Mesothelial cell of epicardium (in vitro differentiated cells): Measurements from ENCODE around the gene TAS1R2. TPM values are rescaled to one million over a fixed set of nuclear protein-coding genes. Genes with fewer than 3 reads are reported as not detected.

Source experiments
- DNase-seq, 2 experiments: peaks; one replicate each; pipeline ENCODE4 v3.0.0; 2021; ENCODE audit warnings: low spot score in 2 of 2; ENCODE audit not compliant: unreplicated experiment in 2 of 2
- H3K27ac Mint-ChIP-seq: 2 replicates; pipeline ENCODE4 v1.8.0; 2021; ENCODE audit warnings: mixed read lengths
- H3K27me3 Mint-ChIP-seq: 2 replicates; pipeline ENCODE4 v1.8.0; 2021; ENCODE audit warnings: low read depth, mixed read lengths
- H3K36me3 Mint-ChIP-seq: 2 replicates; pipeline ENCODE4 v1.8.0; 2021; ENCODE audit warnings: mixed read lengths
- H3K4me1 Mint-ChIP-seq: 2 replicates; pipeline ENCODE4 v1.8.0; 2021; ENCODE audit warnings: mixed read lengths
- H3K4me3 Mint-ChIP-seq: 2 replicates; pipeline ENCODE4 v1.8.0; 2021; ENCODE audit warnings: mild to moderate bottlenecking, moderate library complexity, mixed read lengths
- H3K9me3 Mint-ChIP-seq: 2 replicates; pipeline ENCODE4 v1.8.0; 2021; ENCODE audit warnings: mixed read lengths
- total RNA-seq: library from RNA; stranded (reverse); gene quantifications from 3 replicates; pipeline ENCODE4 v1.2.1, GENCODE V29; 2021
- TF ChIP-seq, protein P1 (sequence below): fragments of 200-600 bp; sonication (generic); IDR thresholded peaks from one replicate; pipeline ENCODE4 v1.5.0; 2021; ENCODE audit warnings: antibody characterized with exemption; ENCODE audit not compliant: unreplicated experiment

TAS1R2 gene
- total RNA-seq, 1 donor from 2014 or later: not detected

GRCh38 chr1:18901952-18902522, 42.6 kb upstream of the TAS1R2 start:
- H3K36me3 Mint-ChIP-seq: no peaks in the 10 kb centered on the region
- H3K4me1 Mint-ChIP-seq: peaks cover 17% of the 10 kb centered on the region
- H3K27ac Mint-ChIP-seq: peak overlapping the region; percentile 98
- no peaks in the 10 kb centered on the region for H3K9me3 Mint-ChIP-seq
- no peaks in the 10 kb centered on the region for H3K27me3 Mint-ChIP-seq
- DNase-seq: no peak
- TF ChIP-seq, protein P1, sequence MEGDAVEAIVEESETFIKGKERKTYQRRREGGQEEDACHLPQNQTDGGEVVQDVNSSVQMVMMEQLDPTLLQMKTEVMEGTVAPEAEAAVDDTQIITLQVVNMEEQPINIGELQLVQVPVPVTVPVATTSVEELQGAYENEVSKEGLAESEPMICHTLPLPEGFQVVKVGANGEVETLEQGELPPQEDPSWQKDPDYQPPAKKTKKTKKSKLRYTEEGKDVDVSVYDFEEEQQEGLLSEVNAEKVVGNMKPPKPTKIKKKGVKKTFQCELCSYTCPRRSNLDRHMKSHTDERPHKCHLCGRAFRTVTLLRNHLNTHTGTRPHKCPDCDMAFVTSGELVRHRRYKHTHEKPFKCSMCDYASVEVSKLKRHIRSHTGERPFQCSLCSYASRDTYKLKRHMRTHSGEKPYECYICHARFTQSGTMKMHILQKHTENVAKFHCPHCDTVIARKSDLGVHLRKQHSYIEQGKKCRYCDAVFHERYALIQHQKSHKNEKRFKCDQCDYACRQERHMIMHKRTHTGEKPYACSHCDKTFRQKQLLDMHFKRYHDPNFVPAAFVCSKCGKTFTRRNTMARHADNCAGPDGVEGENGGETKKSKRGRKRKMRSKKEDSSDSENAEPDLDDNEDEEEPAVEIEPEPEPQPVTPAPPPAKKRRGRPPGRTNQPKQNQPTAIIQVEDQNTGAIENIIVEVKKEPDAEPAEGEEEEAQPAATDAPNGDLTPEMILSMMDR: no peak
- peak overlapping the region; percentile 97 for H3K4me3 Mint-ChIP-seq

DNA sequence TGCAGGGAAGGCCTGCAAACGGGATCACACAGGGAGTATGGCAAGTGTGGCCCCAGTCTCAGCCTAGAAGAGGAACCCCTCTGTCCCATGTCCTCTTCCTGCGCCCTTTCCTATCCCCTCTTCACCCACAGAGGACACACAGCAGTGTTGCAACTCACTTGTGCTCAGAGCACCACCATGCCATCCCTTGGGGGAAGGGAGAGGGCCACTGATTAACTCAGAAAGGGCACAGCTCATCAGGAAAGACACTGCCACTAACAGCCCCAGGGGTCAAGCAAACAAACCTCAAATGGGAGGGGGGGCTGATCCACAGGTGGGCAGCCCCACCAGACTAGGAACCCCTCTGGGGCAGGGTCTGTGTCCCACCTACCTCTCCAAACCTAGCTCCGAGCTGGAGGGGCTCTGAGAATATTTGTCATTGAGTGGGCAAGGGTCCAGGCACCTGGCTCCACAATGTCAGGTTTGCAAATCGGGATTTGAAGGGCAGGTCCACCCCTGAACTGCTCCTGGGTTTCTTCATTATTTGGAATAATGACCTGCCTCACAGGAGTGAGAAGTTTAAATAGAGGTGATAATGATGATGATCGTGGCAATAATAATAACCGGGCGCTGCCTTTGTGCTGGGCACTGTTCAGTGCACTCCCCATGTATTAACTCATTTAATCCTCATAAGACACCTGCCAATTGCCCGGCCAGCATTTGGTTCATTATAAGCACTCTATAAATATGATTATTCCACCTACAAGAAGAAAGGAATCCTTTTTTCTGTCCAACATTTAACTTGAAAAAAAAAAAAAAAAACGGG, 41.9 kb upstream of the TAS1R2 start:
- TF ChIP-seq, protein P1: no peak
- peak overlapping the region; percentile 98 for H3K27ac Mint-ChIP-seq
- H3K4me1 Mint-ChIP-seq: peaks cover 17% of the 10 kb centered on the region
- H3K4me3 Mint-ChIP-seq: peak overlapping the region; percentile 97
- H3K36me3 Mint-ChIP-seq: no peaks in the 10 kb centered on the region
- H3K9me3 Mint-ChIP-seq: no peaks in the 10 kb centered on the region
- H3K27me3 Mint-ChIP-seq: no peaks in the 10 kb centered on the region
- no peak for DNase-seq

- no peak for DNase-seq
- Mint-ChIP-seq H3K4me1 (peaks cover 17% of the 10 kb centered on the region), H3K27me3 (no peaks in the 10 kb centered on the region), H3K27ac (no peak overlapping the region), H3K4me3 (no peak overlapping the region), H3K36me3 (no peaks in the 10 kb centered on the region), H3K9me3 (no peaks in the 10 kb centered on the region)
- TF ChIP-seq, protein P1: no peak
These were observed 40.9 kb upstream of the TAS1R2 start for GRCh38 chr1:18900303-18900841.

- Mint-ChIP-seq H3K4me3 (no peak overlapping the region), H3K27me3 (no peaks in the 10 kb centered on the region), H3K27ac (no peak overlapping the region), H3K4me1 (peaks cover 20% of the 10 kb centered on the region), H3K36me3 (no peaks in the 10 kb centered on the region), H3K9me3 (no peaks in the 10 kb centered on the region)
- TF ChIP-seq, protein P1: no peak
- DNase-seq: no peak
These were observed 40.0 kb upstream of the TAS1R2 start for GRCh38 chr1:18899363-18900049.

DNA sequence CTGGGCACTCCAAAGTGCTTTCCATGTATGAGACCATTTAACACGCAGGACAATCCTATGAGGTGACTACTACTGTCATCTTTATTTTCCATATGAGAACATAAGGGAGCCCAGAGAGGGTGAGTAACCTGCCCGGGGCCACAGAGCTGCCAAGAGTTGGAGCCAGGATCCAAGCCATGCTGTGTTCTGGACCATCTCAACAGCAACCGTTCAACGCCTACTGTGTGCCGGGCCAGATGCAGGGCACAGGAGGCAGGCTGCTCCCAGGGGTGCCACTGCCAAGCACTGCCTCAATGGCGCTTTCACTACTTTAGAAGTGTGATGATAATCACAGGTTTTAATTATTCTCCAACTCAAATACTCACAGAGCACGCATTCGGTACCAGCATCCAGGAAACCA, 39.1 kb upstream of the TAS1R2 start:
- Mint-ChIP-seq H3K27me3 (no peaks in the 10 kb centered on the region), H3K4me1 (peaks cover 15% of the 10 kb centered on the region), H3K36me3 (no peaks in the 10 kb centered on the region), H3K9me3 (no peaks in the 10 kb centered on the region), H3K4me3 (no peak overlapping the region), H3K27ac (no peak overlapping the region)
- no peak for DNase-seq
- TF ChIP-seq, protein P1: no peak
